Measurements from ENCODE around the gene PAIP2B.

PAIP2B gene

GRCh38 chr2:71136174-71136573, 90.7 kb downstream of the PAIP2B start:
- TF ChIP-seq CTCF (conservative IDR thresholded peaks at IDR 0.05; ENCODE audit: low read depth, low read length): no peak
- no peak for DNase-seq (ENCODE audit: low read depth)
- H3K4me3 ChIP-seq (ENCODE audit: low read length): no peak overlapping the region

GRCh38 chr2:71133603-71134002, 93.3 kb downstream of the PAIP2B start:
- no peak for DNase-seq (ENCODE audit: low read depth)
- no peak for TF ChIP-seq CTCF (conservative IDR thresholded peaks at IDR 0.05; ENCODE audit: low read depth, low read length)
- H3K4me3 ChIP-seq (ENCODE audit: low read length): no peak overlapping the region

Measured in retinal pigment epithelial cell (primary cell).